Measurements from ENCODE around the gene SLC6A4.
A peak's percentile ranks its signal among the peaks of the same experiment; 100 is the strongest.

Gene SLC6A4

DNA sequence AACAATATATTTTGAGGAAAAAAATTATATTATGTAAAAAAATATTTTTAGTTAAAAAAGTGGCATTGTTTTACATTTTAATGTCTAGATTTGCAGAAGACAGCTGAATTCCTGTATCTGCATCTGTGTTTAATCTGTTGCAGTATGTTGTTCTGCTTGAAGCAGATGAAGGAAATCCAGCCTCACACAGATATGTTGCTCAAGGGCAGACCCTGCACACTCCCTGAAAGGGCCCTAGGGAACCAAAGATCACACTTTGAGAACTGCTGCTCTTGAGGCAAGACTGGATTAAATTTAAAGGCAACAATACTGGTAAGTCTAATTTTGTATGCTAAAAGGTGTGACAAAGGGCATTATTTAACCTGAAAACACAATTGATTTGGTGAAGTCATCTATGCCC, 16.4 kb upstream of the SLC6A4 start:
- no peak overlapping the region for H3K4me3 ChIP-seq (replicated peaks in 1 of 2; ENCODE audit: low read depth in 2 of 2, low read length in 2 of 2)
- TF ChIP-seq, protein P1, sequence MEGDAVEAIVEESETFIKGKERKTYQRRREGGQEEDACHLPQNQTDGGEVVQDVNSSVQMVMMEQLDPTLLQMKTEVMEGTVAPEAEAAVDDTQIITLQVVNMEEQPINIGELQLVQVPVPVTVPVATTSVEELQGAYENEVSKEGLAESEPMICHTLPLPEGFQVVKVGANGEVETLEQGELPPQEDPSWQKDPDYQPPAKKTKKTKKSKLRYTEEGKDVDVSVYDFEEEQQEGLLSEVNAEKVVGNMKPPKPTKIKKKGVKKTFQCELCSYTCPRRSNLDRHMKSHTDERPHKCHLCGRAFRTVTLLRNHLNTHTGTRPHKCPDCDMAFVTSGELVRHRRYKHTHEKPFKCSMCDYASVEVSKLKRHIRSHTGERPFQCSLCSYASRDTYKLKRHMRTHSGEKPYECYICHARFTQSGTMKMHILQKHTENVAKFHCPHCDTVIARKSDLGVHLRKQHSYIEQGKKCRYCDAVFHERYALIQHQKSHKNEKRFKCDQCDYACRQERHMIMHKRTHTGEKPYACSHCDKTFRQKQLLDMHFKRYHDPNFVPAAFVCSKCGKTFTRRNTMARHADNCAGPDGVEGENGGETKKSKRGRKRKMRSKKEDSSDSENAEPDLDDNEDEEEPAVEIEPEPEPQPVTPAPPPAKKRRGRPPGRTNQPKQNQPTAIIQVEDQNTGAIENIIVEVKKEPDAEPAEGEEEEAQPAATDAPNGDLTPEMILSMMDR (IDR thresholded peaks at IDR 0.05; ENCODE audit: low read depth, low read length), result no peak
- DNase-seq (ENCODE audit: low read depth in 2 of 2), result peak in 1 of 2 donors; percentile 29

DNA sequence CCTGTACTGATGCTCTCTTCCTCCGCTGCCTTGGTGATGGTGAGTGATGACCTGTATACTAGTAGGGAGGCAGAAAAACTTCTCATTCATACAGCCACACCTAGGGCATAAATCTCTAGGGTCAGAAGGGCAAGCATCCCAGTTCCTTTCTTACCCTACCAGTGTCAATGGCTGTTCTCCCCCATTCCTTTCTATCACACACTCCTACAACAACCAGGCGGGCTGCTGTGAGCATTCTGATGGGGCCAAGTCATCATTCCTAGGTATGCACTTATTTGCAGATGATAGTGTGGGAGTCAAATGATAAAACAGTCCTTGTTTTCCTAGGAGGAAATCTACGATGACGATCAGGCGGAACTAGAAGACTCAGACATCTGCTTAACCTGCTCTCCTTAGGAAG, 14.0 kb upstream of the SLC6A4 start:
- no peak for DNase-seq (ENCODE audit: low read depth in 2 of 2)
- TF ChIP-seq, protein P1 (IDR thresholded peaks at IDR 0.05; ENCODE audit: low read depth, low read length), result no peak
- no peak overlapping the region for H3K4me3 ChIP-seq (replicated peaks in 1 of 2; ENCODE audit: low read depth in 2 of 2, low read length in 2 of 2)

DNA sequence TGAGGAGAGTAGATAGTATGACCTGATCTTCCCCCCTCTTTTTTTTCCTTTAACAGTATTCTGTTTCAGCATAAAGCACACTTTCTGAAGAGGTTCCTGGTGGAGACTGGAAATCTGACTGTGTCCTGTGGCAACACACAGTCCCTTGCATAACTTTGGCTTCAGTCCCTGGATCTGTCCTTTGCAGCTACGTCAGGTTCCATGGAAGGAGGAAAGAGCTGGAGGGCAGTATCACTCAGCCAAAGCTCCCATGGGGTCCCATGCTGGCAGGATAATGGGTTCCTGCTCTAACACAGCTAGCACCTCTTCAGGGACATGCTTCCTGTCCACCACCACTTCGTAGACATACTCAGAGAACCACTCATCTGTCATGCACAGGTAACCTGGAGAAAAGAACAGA, 13.3 kb upstream of the SLC6A4 start:
- no peak overlapping the region for H3K4me3 ChIP-seq (replicated peaks in 1 of 2; ENCODE audit: low read depth in 2 of 2, low read length in 2 of 2)
- peak in 1 of 2 donors; percentile 68 for DNase-seq (ENCODE audit: low read depth in 2 of 2)
- TF ChIP-seq, protein P1 (IDR thresholded peaks at IDR 0.05; ENCODE audit: low read depth, low read length), result no peak

DNA sequence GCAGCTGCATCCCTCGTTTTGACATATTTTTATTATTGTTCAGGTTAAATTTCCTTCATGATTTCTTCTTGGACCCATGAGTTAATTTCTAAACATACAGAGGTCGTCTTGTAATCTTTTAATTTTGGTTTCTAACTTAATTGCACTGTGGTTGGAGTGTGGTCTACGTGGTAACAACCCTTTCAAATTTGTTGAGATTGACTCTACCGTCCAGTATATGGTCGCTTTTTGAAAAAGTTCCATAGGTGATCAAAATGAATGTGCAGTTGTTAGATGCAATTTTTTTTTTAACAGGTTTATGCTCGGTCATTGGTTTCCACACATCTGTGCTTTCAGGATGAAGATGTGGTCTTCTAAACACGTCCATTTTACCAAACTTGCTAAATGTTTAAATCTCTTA, 11.0 kb upstream of the SLC6A4 start:
- no peak overlapping the region for H3K4me3 ChIP-seq (replicated peaks in 1 of 2; ENCODE audit: low read depth in 2 of 2, low read length in 2 of 2)
- TF ChIP-seq, protein P1 (IDR thresholded peaks at IDR 0.05; ENCODE audit: low read depth, low read length), result no peak
- DNase-seq (ENCODE audit: low read depth in 2 of 2), result no peak

DNA sequence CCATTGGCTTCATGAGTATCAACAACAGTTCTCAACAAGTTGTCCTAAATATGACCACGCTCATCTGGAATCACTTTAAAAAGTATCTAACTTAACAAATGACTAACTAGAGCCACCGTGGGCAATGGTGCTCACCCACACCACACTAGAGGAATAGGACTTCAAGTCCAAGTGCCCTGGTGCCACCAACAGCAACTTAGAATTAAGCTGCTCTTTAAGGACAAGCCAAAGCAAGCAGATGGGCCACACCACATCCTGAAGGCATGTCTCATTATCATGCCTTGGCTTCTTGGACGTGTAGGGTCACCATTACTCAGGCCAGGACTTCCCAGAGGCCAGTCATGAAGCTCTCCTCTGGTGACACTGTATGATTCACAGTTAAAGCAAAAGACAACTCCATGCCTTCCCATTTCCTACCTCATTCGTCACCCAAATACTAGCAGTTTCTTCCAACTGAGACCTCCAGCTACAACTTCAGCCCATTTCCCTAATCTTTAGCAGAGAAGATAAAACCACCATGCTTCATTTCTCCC, 9.4 kb upstream of the SLC6A4 start:
- DNase-seq (ENCODE audit: low read depth in 2 of 2), result peak in 1 of 2 donors; percentile 86
- no peak overlapping the region for H3K4me3 ChIP-seq (replicated peaks in 1 of 2; ENCODE audit: low read depth in 2 of 2, low read length in 2 of 2)
- TF ChIP-seq, protein P1 (IDR thresholded peaks at IDR 0.05; ENCODE audit: low read depth, low read length), result no peak

DNA sequence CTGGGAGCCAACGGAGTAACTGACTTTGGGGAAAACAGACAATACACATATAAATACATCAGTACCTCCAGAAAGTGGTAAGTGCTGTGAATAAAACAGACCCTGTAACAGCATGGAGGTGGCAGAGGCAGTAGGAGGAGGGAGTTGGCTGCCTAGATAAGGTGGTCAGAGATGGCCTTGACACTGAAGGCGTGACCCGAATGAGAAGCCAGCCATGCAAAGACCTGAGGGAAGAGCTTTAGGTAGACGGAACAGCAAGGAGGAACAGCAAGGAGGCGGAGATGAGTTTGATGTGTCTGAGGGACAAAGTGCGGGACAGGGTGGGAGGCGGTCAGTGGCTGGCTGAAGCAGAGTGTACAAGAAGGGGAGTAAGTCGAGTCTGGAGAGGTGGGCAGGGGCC, 8.1 kb upstream of the SLC6A4 start:
- H3K4me3 ChIP-seq (replicated peaks in 1 of 2; ENCODE audit: low read depth in 2 of 2, low read length in 2 of 2), result no peak overlapping the region
- TF ChIP-seq, protein P1 (IDR thresholded peaks at IDR 0.05; ENCODE audit: low read depth, low read length), result no peak
- DNase-seq (ENCODE audit: low read depth in 2 of 2), result no peak

DNA sequence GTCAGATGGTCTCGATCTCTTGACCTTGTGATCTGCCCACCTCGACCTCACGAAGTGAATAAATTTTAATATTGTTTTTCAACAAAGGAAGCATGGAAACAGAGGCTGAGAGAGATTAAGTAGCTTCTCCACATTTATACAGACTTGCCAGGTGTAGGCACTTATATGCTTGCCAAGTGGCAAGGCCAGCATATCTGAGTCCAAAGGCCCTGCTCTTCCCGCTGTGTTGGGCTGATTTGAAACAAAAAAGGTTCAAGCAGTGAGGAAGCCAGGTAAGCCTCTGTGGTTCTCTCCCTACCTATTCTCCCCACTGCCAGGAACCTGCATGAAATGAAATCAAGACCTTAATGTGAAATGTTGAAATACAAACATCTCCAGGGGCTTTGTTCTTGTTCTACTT, 7.5 kb upstream of the SLC6A4 start:
- DNase-seq (ENCODE audit: low read depth in 2 of 2), result no peak
- TF ChIP-seq, protein P1 (IDR thresholded peaks at IDR 0.05; ENCODE audit: low read depth, low read length), result no peak

More for the DNA sequence above, 7.5 kb upstream of the SLC6A4 start:
- no peak overlapping the region for H3K4me3 ChIP-seq (replicated peaks in 1 of 2; ENCODE audit: low read depth in 2 of 2, low read length in 2 of 2)

All from cardiac fibroblast (primary cell).